Lung (tissue), 12 donors: Measurements from ENCODE around the gene USP19. TPM values are rescaled to one million over a fixed set of nuclear protein-coding genes. Genes with fewer than 3 reads are reported as not detected.

Source experiments
- ATAC-seq: fragments of 200-7000 bp; cut with Tn5 transposase; one replicate; pipeline ENCODE4 v1.9.1; 2020; ENCODE audit warnings: moderate number of reproducible peaks; ENCODE audit not compliant: insufficient read depth, low FRiP score
- DNase-seq, 3 donors: peaks; one replicate each; pipeline ENCODE4 v3.0.0-alpha.2; 2013 to 2017
- H3K27ac ChIP-seq, 2 donors: one replicate each; pipeline ENCODE4 v1.5.1; 2013; ENCODE audit warnings: mild to moderate bottlenecking in 2 of 2, moderate library complexity in 2 of 2, control low read depth in 1 of 2, inconsistent platforms in 1 of 2, low read depth in 1 of 2, low read length in 1 of 2
- H3K27me3 ChIP-seq, 3 donors: one replicate each; pipeline ENCODE4 v1.5.1; 2013; ENCODE audit warnings: low read length in 2 of 3; ENCODE audit not compliant: control insufficient read depth in 3 of 3, insufficient read depth in 3 of 3
- H3K36me3 ChIP-seq, 4 donors: one replicate each; pipeline ENCODE4 v1.5.1; 2013; ENCODE audit warnings: low read length in 4 of 4, mild to moderate bottlenecking in 1 of 4, moderate library complexity in 1 of 4; ENCODE audit not compliant: control insufficient read depth in 4 of 4, insufficient read depth in 4 of 4
- H3K4me1 ChIP-seq, 5 donors: one replicate each; pipeline ENCODE4 v1.5.1; 2013; ENCODE audit warnings: low read length in 5 of 5, mild to moderate bottlenecking in 2 of 5, moderate library complexity in 1 of 5; ENCODE audit not compliant: control insufficient read depth in 5 of 5, insufficient read depth in 5 of 5
- H3K4me3 ChIP-seq: one replicate; pipeline ENCODE4 v1.5.1; 2013; ENCODE audit warnings: mild to moderate bottlenecking, control low read depth, moderate library complexity
- H3K9ac ChIP-seq, 2 donors: one replicate each; pipeline ENCODE4 v1.5.1; 2013; ENCODE audit warnings: low read length in 2 of 2, control low read depth in 1 of 2; ENCODE audit not compliant: insufficient read depth in 1 of 2
- H3K9me3 ChIP-seq, 4 donors: one replicate each; pipeline ENCODE4 v1.5.1; 2013; ENCODE audit warnings: low read length in 3 of 4, mild to moderate bottlenecking in 1 of 4, moderate library complexity in 1 of 4; ENCODE audit not compliant: control insufficient read depth in 4 of 4, insufficient read depth in 3 of 4
- CTCF ChIP-seq: IDR thresholded peaks from 2 replicates; pipeline ENCODE4 v1.5.1; 2012; ENCODE audit warnings: mild to moderate bottlenecking; ENCODE audit errors: control extremely low read depth, extremely low read depth
- WGBS, 2 donors: extraction: QIAGEN DNeasy Blood & Tissue Kit; methylation state at CpG; one replicate each; pipeline ENCODE4 v1.1.7; 2013; 5-methylcytosine and 5-hydroxymethylcytosine counted together
- polyA plus RNA-seq, 2 donors: library from polyadenylated mRNA; stranded (reverse); fragments of 200-250 nt; gene quantifications; one replicate each; pipeline ENCODE4 v1.2.1, GENCODE V29; 2013
- total RNA-seq, 2 donors: library from RNA; depleted of rRNA in 1 of 2; stranded (reverse); fragments of >200 nt in 1 of 2; gene quantifications; one replicate each; pipeline ENCODE4 v1.2.1, GENCODE V29; 2014 to 2021
- donor health status: control.
- donor health status: control.
- donor health status: Bipolar disorder and iron deficiency.
- donor health status: healthy.
- donor health status: DM: yes; HTN: yes; CAD: no.

USP19 gene
- total and polyA plus RNA-seq, 4 donors = 20.3 to 63.1 (median 40.1) TPM

GRCh38 chr3:49081429-49081828 is 39.2 kb downstream of the USP19 start:
- H3K4me3 ChIP-seq = no peak overlapping the region

GRCh38 chr3:49079270-49079669 is 41.4 kb downstream of the USP19 start:
- WGBS, 2 donors = 96% methylated on average over 2 of the region's 2 CpGs
- H3K9ac ChIP-seq = no peak overlapping the region
- no peak overlapping the region for H3K4me3 ChIP-seq
- DNase-seq (no peak), ATAC-seq (no peak)
- no peak overlapping the region for H3K27ac ChIP-seq
- peaks cover 12 to 19% (median 16%) of the 10 kb centered on the region in 4 donors for H3K36me3 ChIP-seq
- H3K4me1 ChIP-seq = peaks cover 0 to 3% (median 0%) of the 10 kb centered on the region in 5 donors
- H3K27me3 ChIP-seq = no peaks in the 10 kb centered on the region
- no peaks in the 10 kb centered on the region for H3K9me3 ChIP-seq
- TF ChIP-seq CTCF = no peak

More at GRCh38 chr3:49081429-49081828, 39.2 kb downstream of the USP19 start:
- WGBS, 2 donors = 96 to 97% methylated on average over 8 of the region's 8 CpGs
- Histone ChIP-seq H3K27me3 (no peaks in the 10 kb centered on the region), H3K4me1 (peaks cover 0 to 3% (median 0%) of the 10 kb centered on the region in 5 donors), H3K9me3 (no peaks in the 10 kb centered on the region), H3K36me3 (peaks cover 3 to 13% (median 8%) of the 10 kb centered on the region in 4 donors), H3K9ac (no peak overlapping the region), H3K27ac (no peak overlapping the region)
- ATAC-seq (no peak), DNase-seq (no peak)
- no peak for TF ChIP-seq CTCF

- H3K4me1 ChIP-seq = no peaks in the 10 kb centered on the region
- no peaks in the 10 kb centered on the region for H3K9me3 ChIP-seq
- no peak overlapping the region for H3K27ac ChIP-seq
- H3K36me3 ChIP-seq = peaks cover 21 to 35% (median 28%) of the 10 kb centered on the region in 4 donors
- H3K9ac ChIP-seq = no peak overlapping the region
- ATAC-seq (no peak), DNase-seq (no peak)
- no peak for TF ChIP-seq CTCF
- 92 to 94% methylated on average over 4 of the region's 4 CpGs for WGBS, 2 donors
- no peaks in the 10 kb centered on the region for H3K27me3 ChIP-seq
- H3K4me3 ChIP-seq = no peak overlapping the region
Measured at GRCh38 chr3:49076646-49077045, 44.0 kb downstream of the USP19 start.

GRCh38 chr3:49076116-49076515 is 44.5 kb downstream of the USP19 start:
- DNase-seq (no peak), ATAC-seq (no peak)
- no peaks in the 10 kb centered on the region for H3K4me1 ChIP-seq
- no peak overlapping the region for H3K9ac ChIP-seq
- no peaks in the 10 kb centered on the region for H3K9me3 ChIP-seq
- no peaks in the 10 kb centered on the region for H3K27me3 ChIP-seq
- H3K36me3 ChIP-seq = peaks cover 26 to 39% (median 32%) of the 10 kb centered on the region in 4 donors
- TF ChIP-seq CTCF = no peak
- WGBS, 2 donors = 91 to 97% methylated on average over 13 of the region's 13 CpGs
- H3K27ac ChIP-seq = no peak overlapping the region
- H3K4me3 ChIP-seq = no peak overlapping the region
